DOHH2 (cell line): ENCODE results near the gene PALLD.

Experiments used
- EZH2phosphoT487 ChIP-seq: fragments of 200-600 bp; sonication (generic); IDR thresholded peaks from 2 replicates; pipeline ENCODE4 v1.6.1; 2017; ENCODE audit warnings: borderline replicate concordance, mild to moderate bottlenecking, antibody characterized with exemption, low read length, moderate library complexity, mixed read lengths
- TF ChIP-seq, protein P1 (sequence below): fragments of 200-600 bp; sonication (generic); IDR thresholded peaks from one replicate; pipeline ENCODE4 v1.5.1; 2014; ENCODE audit warnings: antibody characterized with exemption, mild to moderate bottlenecking, low read depth, low read length; ENCODE audit not compliant: poor library complexity, severe bottlenecking

DNA sequence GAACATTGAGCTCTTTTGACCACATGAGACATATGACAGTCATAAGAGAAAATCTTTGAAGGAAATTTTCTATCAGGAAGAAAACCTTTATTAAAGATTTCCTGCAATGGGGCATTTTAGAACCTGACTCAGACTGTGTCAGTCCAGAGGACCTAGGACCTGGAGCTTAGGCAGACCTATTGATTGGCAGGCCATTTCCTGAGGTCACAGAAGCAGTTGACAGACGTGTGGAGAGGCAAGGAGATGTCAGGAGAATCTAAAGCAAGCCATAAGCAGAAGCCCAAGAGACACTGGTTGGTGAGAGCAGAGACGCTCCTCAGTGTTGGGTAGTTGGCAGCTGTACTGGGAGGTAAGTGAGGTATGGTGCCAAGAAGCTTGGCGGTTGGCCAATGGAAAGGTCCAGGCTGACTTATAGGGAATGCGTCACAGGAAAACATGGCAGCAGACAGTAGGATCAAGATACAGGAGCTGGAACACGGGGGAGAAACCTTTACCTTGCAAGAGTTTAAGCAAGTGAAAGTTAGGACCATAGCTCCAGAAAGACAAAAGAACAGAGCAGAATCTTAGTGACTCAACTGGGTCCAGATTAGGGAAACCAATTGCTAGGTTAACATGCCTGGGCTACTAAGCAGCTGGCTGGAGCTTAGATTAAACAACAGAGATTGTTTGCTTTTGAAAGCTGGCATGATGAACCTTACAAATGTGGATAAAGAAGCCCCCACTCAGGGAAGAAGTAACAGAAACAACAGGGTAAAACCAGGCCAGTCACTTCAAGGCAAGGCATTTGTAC is 18.6 kb downstream of the PALLD start:
- TF ChIP-seq, protein P1, sequence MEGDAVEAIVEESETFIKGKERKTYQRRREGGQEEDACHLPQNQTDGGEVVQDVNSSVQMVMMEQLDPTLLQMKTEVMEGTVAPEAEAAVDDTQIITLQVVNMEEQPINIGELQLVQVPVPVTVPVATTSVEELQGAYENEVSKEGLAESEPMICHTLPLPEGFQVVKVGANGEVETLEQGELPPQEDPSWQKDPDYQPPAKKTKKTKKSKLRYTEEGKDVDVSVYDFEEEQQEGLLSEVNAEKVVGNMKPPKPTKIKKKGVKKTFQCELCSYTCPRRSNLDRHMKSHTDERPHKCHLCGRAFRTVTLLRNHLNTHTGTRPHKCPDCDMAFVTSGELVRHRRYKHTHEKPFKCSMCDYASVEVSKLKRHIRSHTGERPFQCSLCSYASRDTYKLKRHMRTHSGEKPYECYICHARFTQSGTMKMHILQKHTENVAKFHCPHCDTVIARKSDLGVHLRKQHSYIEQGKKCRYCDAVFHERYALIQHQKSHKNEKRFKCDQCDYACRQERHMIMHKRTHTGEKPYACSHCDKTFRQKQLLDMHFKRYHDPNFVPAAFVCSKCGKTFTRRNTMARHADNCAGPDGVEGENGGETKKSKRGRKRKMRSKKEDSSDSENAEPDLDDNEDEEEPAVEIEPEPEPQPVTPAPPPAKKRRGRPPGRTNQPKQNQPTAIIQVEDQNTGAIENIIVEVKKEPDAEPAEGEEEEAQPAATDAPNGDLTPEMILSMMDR = no peak
- no peak for TF ChIP-seq EZH2phosphoT487
